ENCODE measurements around the gene IRF2BP1. TPM values are rescaled to one million over a fixed set of nuclear protein-coding genes. Genes with fewer than 3 reads are reported as not detected.

Gene IRF2BP1
- total and polyA plus RNA-seq, 2 of the 13 experiments (the other 11 are each of a cell fraction or from before 2014, with no cell fraction given) = 4.3 to 14.3 TPM

- POLR2A ChIA-PET = interaction anchor here (13.2 kb wide), 1 partner anchor 13 kb away, joined by 388 read pairs; the partner anchor contains the start of gene IRF2BP1
- no peaks in the 10 kb centered on the region for H3K27me3 ChIP-seq (ENCODE audit: control insufficient read depth in 1 of 2, insufficient read depth in 2 of 2, low read length in 2 of 2)
Observed at GRCh38 chr19:45870798-45871197, 15.1 kb downstream of the IRF2BP1 start.

More at GRCh38 chr19:45870798-45871197, 15.1 kb downstream of the IRF2BP1 start:
- peak; percentile 91 for TF ChIP-seq ZNF770 (CRISPR knock-in tag; IDR thresholded peaks at IDR 0.05)
- no peak for TF ChIP-seq HMGXB4 (CRISPR knock-in tag; IDR thresholded peaks at IDR 0.05; ENCODE audit: borderline replicate concordance in 1 of 2, low read depth in 1 of 2)
- intact Hi-C loops (cut with micrococcal nuclease; ENCODE audit: unreplicated experiment) (no loop called here), in situ Hi-C loops (cut with HindIII; ENCODE audit: extremely low pct_ligation_motif_present, low pct_unique_long_range_greater_than_20kb) (no loop called here)
- H3K36me3 ChIP-seq (replicated peaks in 1 of 2; ENCODE audit: control insufficient read depth in 1 of 2, insufficient read depth in 2 of 2, low read length in 2 of 2) = peaks cover 0 to 5% of the 10 kb centered on the region in 2 experiments; a peak in 2 of 5 replicates
- H3K79me2 ChIP-seq (ENCODE audit: insufficient read depth, low read length) = peaks cover 37% of the 10 kb centered on the region
- no peak overlapping the region for H3K4me2 ChIP-seq (ENCODE audit: low read depth, low read length)
- 95% methylated on average over 5 of the region's 5 CpGs for WGBS (ENCODE audit: low lambda C conversion rate)
- FAIRE-seq (no peak), DNase-seq (ENCODE audit: low spot score) (no peak), ATAC-seq (no peak)
- CTCF ChIA-PET (ENCODE audit: low intra/inter-chr PET ratio, low total read pairs) = interaction anchor here (2.1 kb wide), 1 partner anchor 12 kb away, joined by 5 read pairs; no protein-coding TSS in a partner anchor
- H3K4me3 ChIP-seq (replicated peaks in 1 of 3; ENCODE audit: insufficient read depth in 1 of 3, low read depth in 2 of 3, low read length in 3 of 3) = no peak overlapping the region
- no peak overlapping the region for H2AFZ ChIP-seq (ENCODE audit: low read length)
- H4K20me1 ChIP-seq (ENCODE audit: insufficient read depth, low read length) = 0 out of 2 replicates have a peak, but pooled peaks cover 14% of the 10 kb centered on the region
- no peaks in the 10 kb centered on the region for H3K9me3 ChIP-seq (ENCODE audit: low read length)
- H3K9ac ChIP-seq (ENCODE audit: insufficient read depth, low read depth, low read length) = no peak overlapping the region
- H3K4me1 ChIP-seq (ENCODE audit: insufficient read depth, low read length) = peaks cover 90% of the 10 kb centered on the region
- BruUV-seq (replicated peaks) = no TSS peak
- peak overlapping the region; percentile 13 for H3K27ac ChIP-seq (ENCODE audit: extremely low read length, insufficient read depth, low read length)

Data from HepG2 (cell line).